Stimulated activated CD4-positive, alpha-beta T cell treated with anti-CD3 and anti-CD28 coated beads, Interleukin-4, amount 100 ng/mL, for 4 hours (primary cell): ENCODE measurements around the gene REPS1.
"Not testable (repeated sequence)": the region's sequence is repeated elsewhere in the genome, so short reads cannot be mapped to it uniquely, and the experiment has no call there.

Experiments
- DNase-seq, 2 experiments: peaks; one replicate each; pipeline ENCODE4 v3.0.0-alpha.2; 2020

The REPS1 gene

GRCh38 chr6:139003751-139004150 lies 15.7 kb upstream of the REPS1 start:
- DNase-seq = no peak

GRCh38 chr6:138999949-139000725 lies 12.1 kb upstream of the REPS1 start:
- no peak for DNase-seq

GRCh38 chr6:138997136-138997535 lies 9.1 kb upstream of the REPS1 start:
- DNase-seq = no peak

- no peak for DNase-seq
Observed at GRCh38 chr6:138996524-138996923, 8.5 kb upstream of the REPS1 start.

GRCh38 chr6:138993410-138993809 lies 5.4 kb upstream of the REPS1 start:
- not testable (repeated sequence) for DNase-seq

- not testable (repeated sequence) for DNase-seq
Observed at GRCh38 chr6:138992965-138993364, 4.9 kb upstream of the REPS1 start.

GRCh38 chr6:138991206-138991605 lies 3.2 kb upstream of the REPS1 start:
- no peak for DNase-seq

- DNase-seq = no peak
Observed at GRCh38 chr6:138989098-138989983, 1.3 kb upstream of the REPS1 start.

GRCh38 chr6:138988469-138988834 lies 399 bp upstream of the REPS1 start:
- DNase-seq = no peak

- no peak for DNase-seq
Observed at GRCh38 chr6:138987080-138987642, 892 bp downstream of the REPS1 start.

- no peak for DNase-seq
Observed at GRCh38 chr6:138986578-138986977, 1.5 kb downstream of the REPS1 start.

GRCh38 chr6:138981416-138981815 lies 6.6 kb downstream of the REPS1 start:
- no peak for DNase-seq

- no peak for DNase-seq
Observed at GRCh38 chr6:138979813-138980668, 8.0 kb downstream of the REPS1 start.

GRCh38 chr6:138979365-138979764 lies 8.7 kb downstream of the REPS1 start:
- no peak for DNase-seq

- DNase-seq = no peak
Observed at GRCh38 chr6:138978229-138978628, 9.8 kb downstream of the REPS1 start.

GRCh38 chr6:138977646-138978167 lies 10.3 kb downstream of the REPS1 start:
- no peak for DNase-seq

GRCh38 chr6:138977242-138977641 lies 10.8 kb downstream of the REPS1 start:
- no peak for DNase-seq

GRCh38 chr6:138975815-138976214 lies 12.2 kb downstream of the REPS1 start:
- DNase-seq = no peak

- no peak for DNase-seq
Observed at GRCh38 chr6:138973466-138974153, 14.4 kb downstream of the REPS1 start.

- no peak for DNase-seq
Observed at GRCh38 chr6:138972226-138972665, 15.8 kb downstream of the REPS1 start.

- DNase-seq = no peak
Observed at GRCh38 chr6:138971601-138972000, 16.5 kb downstream of the REPS1 start.
